Lower lobe of right lung (tissue), 2 donors: ENCODE measurements around the gene TSPYL1. TPM values are rescaled to one million over a fixed set of nuclear protein-coding genes. Genes with fewer than 3 reads are reported as not detected.

Experiments used
- ATAC-seq, 2 donors: fragments of 200-7000 bp; cut with Tn5 transposase; one replicate each; pipeline ENCODE4 v1.9.1; 2020 to 2022; ENCODE audit warnings: mild to moderate bottlenecking in 2 of 2, moderate library complexity in 2 of 2
- DNase-seq: peaks from one replicate; pipeline ENCODE4 v3.0.0-alpha.2; 2020
- H3K27ac ChIP-seq: fragments of 200-600 bp; one replicate; pipeline ENCODE4 v1.8.0; 2022
- H3K27me3 ChIP-seq: fragments of 200-600 bp; one replicate; pipeline ENCODE4 v1.8.0; 2022; ENCODE audit warnings: low read depth
- H3K36me3 ChIP-seq: fragments of 200-600 bp; one replicate; pipeline ENCODE4 v1.8.0; 2022; ENCODE audit warnings: mild to moderate bottlenecking
- H3K4me1 ChIP-seq: fragments of 200-600 bp; one replicate; pipeline ENCODE4 v1.8.0; 2022
- H3K4me3 ChIP-seq: fragments of 200-600 bp; one replicate; pipeline ENCODE4 v1.8.0; 2022; ENCODE audit warnings: mild to moderate bottlenecking
- H3K9me3 ChIP-seq: fragments of 200-600 bp; one replicate; pipeline ENCODE4 v1.8.0; 2022
- intact Hi-C: fragments of 100-400 bp; cut with DNase I; formaldehyde crosslinking; loops from one replicate; pipeline ENCODE4 v1.11.0; 2022
- total RNA-seq: library from RNA; stranded (reverse); fragmentation: NEBNext Ultra II Directional; extraction: Animal tissue kit (Norgen Biotek cat#: 25700); gene quantifications from one replicate; pipeline ENCODE4 v1.2.1, GENCODE V29; 2021
- TF ChIP-seq, protein P1 (sequence below): fragments of 200-600 bp; IDR thresholded peaks from one replicate; pipeline ENCODE4 v1.8.0; 2022; ENCODE audit warnings: antibody characterized with exemption, mild to moderate bottlenecking
- donor health status: DM: no; HTN: yes; CAD: no; lungs with severe emphysema.

The TSPYL1 gene
- total RNA-seq, 1 donor from 2014 or later = 72.7 TPM

DNA sequence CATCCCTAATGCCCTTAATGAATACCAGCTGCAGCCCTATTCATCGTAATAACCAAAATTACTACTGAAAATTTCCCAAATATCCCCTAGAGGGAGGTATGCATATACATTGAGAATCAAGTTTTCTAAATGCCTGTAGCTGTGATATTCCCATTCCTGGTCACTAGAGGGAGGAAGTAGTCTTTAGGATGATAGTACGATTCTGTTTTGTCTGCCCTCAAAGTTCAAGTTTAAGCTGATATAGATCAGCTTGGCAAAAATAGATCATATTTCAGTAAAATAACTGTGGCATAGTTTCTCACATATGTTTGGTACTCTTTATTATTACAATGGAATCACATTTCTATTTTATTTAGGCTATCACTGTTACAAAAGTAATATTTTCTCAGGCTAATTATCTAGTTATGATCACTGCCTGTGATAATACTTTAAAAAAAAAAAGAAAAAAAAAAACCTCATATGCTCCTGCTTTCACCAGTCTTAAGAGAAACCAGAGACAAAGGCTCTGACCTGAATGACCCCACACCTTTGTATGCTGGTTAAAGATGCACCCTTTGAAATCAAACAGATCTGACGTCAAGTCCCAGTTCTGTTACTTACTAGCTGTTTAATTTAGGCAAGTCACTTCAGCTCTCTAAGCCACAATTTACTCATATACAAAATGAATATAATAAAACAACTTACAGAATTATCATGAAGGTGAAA, 11.0 kb downstream of the TSPYL1 start:
- no peak overlapping the region for H3K27ac ChIP-seq
- H3K27me3 ChIP-seq = no peaks in the 10 kb centered on the region
- ATAC-seq (peak; percentile 80 to 86), DNase-seq (no peak)
- TF ChIP-seq, protein P1, sequence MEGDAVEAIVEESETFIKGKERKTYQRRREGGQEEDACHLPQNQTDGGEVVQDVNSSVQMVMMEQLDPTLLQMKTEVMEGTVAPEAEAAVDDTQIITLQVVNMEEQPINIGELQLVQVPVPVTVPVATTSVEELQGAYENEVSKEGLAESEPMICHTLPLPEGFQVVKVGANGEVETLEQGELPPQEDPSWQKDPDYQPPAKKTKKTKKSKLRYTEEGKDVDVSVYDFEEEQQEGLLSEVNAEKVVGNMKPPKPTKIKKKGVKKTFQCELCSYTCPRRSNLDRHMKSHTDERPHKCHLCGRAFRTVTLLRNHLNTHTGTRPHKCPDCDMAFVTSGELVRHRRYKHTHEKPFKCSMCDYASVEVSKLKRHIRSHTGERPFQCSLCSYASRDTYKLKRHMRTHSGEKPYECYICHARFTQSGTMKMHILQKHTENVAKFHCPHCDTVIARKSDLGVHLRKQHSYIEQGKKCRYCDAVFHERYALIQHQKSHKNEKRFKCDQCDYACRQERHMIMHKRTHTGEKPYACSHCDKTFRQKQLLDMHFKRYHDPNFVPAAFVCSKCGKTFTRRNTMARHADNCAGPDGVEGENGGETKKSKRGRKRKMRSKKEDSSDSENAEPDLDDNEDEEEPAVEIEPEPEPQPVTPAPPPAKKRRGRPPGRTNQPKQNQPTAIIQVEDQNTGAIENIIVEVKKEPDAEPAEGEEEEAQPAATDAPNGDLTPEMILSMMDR = peak; percentile 75
- no peak overlapping the region for H3K4me3 ChIP-seq
- H3K4me1 ChIP-seq = peaks cover 9% of the 10 kb centered on the region
- H3K9me3 ChIP-seq = no peaks in the 10 kb centered on the region
- H3K36me3 ChIP-seq = peaks cover 24% of the 10 kb centered on the region
- intact Hi-C loops = no loop called here

DNA sequence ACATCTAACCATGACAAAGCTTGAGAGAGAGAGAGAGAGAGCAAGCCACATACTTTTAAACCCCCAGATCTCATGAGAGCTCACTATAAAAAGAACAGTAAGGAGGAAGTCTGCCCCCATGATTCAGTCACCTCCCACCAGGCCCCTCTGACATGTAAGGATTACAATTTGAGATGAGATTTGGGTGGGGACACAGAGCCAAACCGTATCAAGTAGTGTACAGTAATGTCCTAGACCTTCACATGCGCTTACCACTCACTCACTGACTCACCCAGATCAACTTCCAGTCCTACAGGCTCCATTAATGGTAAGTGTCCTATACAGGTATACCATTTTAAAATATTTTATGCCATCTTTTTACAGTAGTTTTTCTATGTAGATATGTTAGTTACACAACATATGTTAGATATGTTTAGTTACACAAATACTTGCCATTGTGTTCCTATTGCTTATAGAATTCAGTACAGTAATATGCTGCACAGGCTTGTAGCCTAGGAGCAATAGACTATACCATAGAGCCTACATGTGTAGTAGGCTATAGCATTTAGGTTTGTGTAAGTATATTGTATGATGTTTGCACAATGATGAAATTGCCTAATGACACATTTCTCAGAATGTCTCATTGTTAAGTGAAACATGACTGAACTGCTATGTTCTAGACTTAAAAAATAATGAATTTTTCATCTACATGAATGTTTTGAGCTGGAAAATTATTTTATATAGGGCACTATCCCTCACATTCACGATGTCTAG, 11.7 kb downstream of the TSPYL1 start:
- no peaks in the 10 kb centered on the region for H3K9me3 ChIP-seq
- H3K4me1 ChIP-seq = peaks cover 9% of the 10 kb centered on the region
- peaks cover 16% of the 10 kb centered on the region for H3K36me3 ChIP-seq
- no peaks in the 10 kb centered on the region for H3K27me3 ChIP-seq
- no peak overlapping the region for H3K4me3 ChIP-seq
- no peak for ATAC-seq
- TF ChIP-seq, protein P1 = no peak
- intact Hi-C loops = no loop called here
- H3K27ac ChIP-seq = no peak overlapping the region
- no peak for DNase-seq

DNA sequence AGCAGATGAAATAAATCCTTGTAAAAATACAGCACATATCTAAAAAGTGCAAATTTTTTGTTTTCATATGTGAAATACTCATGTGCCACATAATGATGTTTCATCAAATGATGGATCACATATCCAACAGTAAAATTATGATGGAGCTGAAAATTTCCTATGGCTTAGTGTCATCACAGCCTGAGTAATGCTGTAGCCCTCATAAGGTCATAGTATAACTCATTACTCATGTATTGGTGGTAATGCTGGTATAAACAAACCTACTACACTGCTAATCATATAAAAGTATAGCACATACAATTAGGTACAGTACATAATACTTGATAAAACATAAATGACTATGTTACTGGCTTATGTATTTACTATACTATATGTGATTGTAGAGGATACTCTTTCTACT, 12.9 kb downstream of the TSPYL1 start:
- peaks cover 9% of the 10 kb centered on the region for H3K4me1 ChIP-seq
- DNase-seq (no peak), ATAC-seq (no peak)
- no peak overlapping the region for H3K4me3 ChIP-seq
- no peaks in the 10 kb centered on the region for H3K9me3 ChIP-seq
- H3K27me3 ChIP-seq = no peaks in the 10 kb centered on the region
- H3K27ac ChIP-seq = no peak overlapping the region
- intact Hi-C loops = no loop called here
- TF ChIP-seq, protein P1 = no peak
- H3K36me3 ChIP-seq = peaks cover 8% of the 10 kb centered on the region

DNA sequence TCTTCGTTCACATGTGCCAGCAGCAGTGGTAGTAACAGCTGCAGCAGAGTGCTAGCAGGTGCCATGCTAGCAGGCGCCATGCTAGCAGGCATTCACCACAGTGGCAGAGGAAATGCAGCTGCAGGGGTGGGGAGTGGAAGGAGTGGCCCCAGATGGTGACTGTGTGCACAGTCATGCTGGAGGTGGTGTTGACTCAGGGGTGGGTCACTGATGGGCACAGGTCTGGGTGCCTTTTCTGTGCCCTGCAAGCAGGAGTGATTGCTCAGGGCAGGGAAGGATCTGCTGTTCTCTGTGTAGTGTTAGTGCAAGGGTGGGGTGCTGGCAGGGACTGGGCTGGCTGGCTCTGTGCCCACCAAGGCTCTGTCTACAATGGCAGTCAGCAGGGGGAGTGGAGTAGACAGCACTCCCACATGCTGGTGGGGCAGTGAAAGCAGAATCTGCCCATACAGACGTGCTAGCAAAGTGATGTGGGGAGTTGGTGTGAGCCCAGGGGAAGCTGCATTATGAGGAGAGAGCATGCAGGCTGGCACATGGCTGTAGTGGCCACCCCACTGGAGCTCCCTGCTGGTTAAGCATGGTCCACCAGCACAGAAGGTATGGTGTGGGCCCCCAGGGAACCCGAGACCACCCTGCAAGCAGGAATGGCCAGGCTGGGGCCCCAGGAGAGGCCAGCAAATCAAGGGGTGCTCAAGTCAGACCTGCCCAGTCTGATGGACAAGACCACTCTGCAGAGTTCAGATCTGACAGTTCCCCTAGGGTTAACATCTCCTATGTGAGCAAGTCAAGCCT, 14.5 kb downstream of the TSPYL1 start:
- Histone ChIP-seq H3K27ac (no peak overlapping the region), H3K4me3 (no peak overlapping the region), H3K36me3 (peaks cover 8% of the 10 kb centered on the region), H3K4me1 (peaks cover 9% of the 10 kb centered on the region), H3K27me3 (no peaks in the 10 kb centered on the region), H3K9me3 (no peaks in the 10 kb centered on the region)
- ATAC-seq (peak; percentile 19 to 30), DNase-seq (no peak)
- intact Hi-C loops = no loop called here
- TF ChIP-seq, protein P1 = no peak

DNA sequence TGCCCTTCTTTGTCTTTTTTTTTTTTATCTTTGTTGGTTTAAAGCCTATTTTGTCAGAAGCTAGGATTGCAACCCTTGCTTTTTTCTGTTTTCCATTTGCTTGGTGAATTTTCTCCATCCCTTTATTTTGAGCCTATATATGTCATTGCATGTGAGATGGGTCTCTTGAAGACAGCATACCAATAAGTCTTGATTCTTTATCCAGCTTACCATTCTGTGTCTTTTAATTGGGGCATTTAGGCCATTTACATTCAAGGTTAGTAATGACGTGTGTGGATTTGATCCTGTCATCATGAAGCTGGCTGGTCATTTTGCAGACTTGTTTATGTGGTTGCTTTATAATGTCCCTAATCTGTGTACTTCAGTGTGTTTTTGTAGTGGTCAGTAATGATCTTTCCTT, 16.4 kb downstream of the TSPYL1 start:
- TF ChIP-seq, protein P1 = no peak
- Histone ChIP-seq H3K4me3 (no peak overlapping the region), H3K9me3 (no peaks in the 10 kb centered on the region), H3K4me1 (peaks cover 4% of the 10 kb centered on the region), H3K27me3 (no peaks in the 10 kb centered on the region), H3K27ac (no peak overlapping the region), H3K36me3 (peaks cover 8% of the 10 kb centered on the region)
- ATAC-seq (no peak), DNase-seq (no peak)
- intact Hi-C loops = no loop called here
